H1 (cell line): Measurements from ENCODE around the gene WIPF3. TPM values are rescaled to one million over a fixed set of nuclear protein-coding genes. Genes with fewer than 3 reads are reported as not detected.

ENCODE experiments used
- CTCF ChIA-PET: fragments of 300-600 bp; sonication (Branson Sonifier 250); formaldehyde crosslinking; loops from one replicate; lab custom pipeline; 2021; ENCODE audit not compliant: partially characterized antibody; lab: Charles Lee
- POLR2A ChIA-PET: fragments of 300-600 bp; sonication (Branson Sonifier 250); formaldehyde crosslinking; loops from one replicate; lab custom pipeline; 2021; ENCODE audit warnings: inconsistent platforms; ENCODE audit not compliant: partially characterized antibody; lab: Charles Lee
- DNase-seq, 2 experiments: peaks; one replicate each; pipeline versions ENCODE4 v3.0.0 to v3.0.0-alpha.2; 2010 to 2022; ENCODE audit warnings: low spot score in 2 of 2, low read depth in 1 of 2, mixed read lengths in 1 of 2
- FAIRE-seq: peaks from 2 replicates; lab custom pipeline; 2011; peaks lifted over from hg19 to GRCh38; lab: Jason Lieb, UNC
- H2AFZ ChIP-seq: 2 replicates; pipeline ENCODE4 v1.8.1; 2012; ENCODE audit warnings: low read length, inconsistent platforms
- H2AK5ac ChIP-seq: 2 replicates; pipeline ENCODE4 v1.6.1; 2013; ENCODE audit warnings: low read depth, low read length
- H2BK120ac ChIP-seq: replicated peaks from 2 replicates; pipeline ENCODE3; 2013; ENCODE audit warnings: low read depth, low read length, inconsistent platforms
- H2BK12ac ChIP-seq: 2 replicates; pipeline ENCODE4 v1.6.1; 2013; ENCODE audit warnings: low read depth, low read length
- H2BK15ac ChIP-seq: 2 replicates; pipeline ENCODE4 v1.6.1; 2013; ENCODE audit warnings: low read length
- H2BK20ac ChIP-seq: 2 replicates; pipeline ENCODE4 v1.6.1; 2013; ENCODE audit warnings: low read length
- H2BK5ac ChIP-seq: 2 replicates; pipeline ENCODE4 v1.6.1; 2013; ENCODE audit warnings: low read depth, low read length
- H3K14ac ChIP-seq: 2 replicates; pipeline ENCODE4 v1.6.1; 2013; ENCODE audit warnings: inconsistent platforms; ENCODE audit not compliant: insufficient read length
- H3K18ac ChIP-seq: 2 replicates; pipeline ENCODE4 v1.6.1; 2013; ENCODE audit warnings: low read length; ENCODE audit errors: extremely low read depth
- H3K23ac ChIP-seq: 2 replicates; pipeline ENCODE4 v1.6.1; 2013; ENCODE audit warnings: inconsistent platforms; ENCODE audit not compliant: insufficient read length
- H3K23me2 ChIP-seq: 2 replicates; pipeline ENCODE4 v1.6.1; 2013; ENCODE audit warnings: low read depth, low read length
- H3K27ac ChIP-seq: 2 replicates; pipeline ENCODE4 v1.6.1; 2011; ENCODE audit warnings: low read depth, low read length, inconsistent platforms
- H3K27me3 ChIP-seq, 4 experiments: replicated peaks in 1 of 4; 1 replicate in 1 of 4; 2 replicates in 3 of 4; pipeline versions ENCODE4 v1.6.1 to v1.8.1; 2011 to 2013; ENCODE audit warnings: low read length in 3 of 4, mild to moderate bottlenecking in 3 of 4, inconsistent platforms in 2 of 4, mixed read lengths in 2 of 4, moderate library complexity in 1 of 4; ENCODE audit not compliant: control insufficient read depth in 3 of 4, insufficient read depth in 3 of 4; ENCODE audit errors: extremely low read depth in 1 of 4
- H3K36me3 ChIP-seq, 4 experiments: 2 replicates each; pipeline versions ENCODE4 v1.6.1 to v1.8.1; 2011 to 2013; ENCODE audit warnings: mild to moderate bottlenecking in 4 of 4, low read length in 3 of 4, moderate library complexity in 2 of 4, control low read depth in 1 of 4, inconsistent platforms in 1 of 4; ENCODE audit not compliant: insufficient read depth in 4 of 4, control insufficient read depth in 2 of 4
- H3K4ac ChIP-seq: replicated peaks from 2 replicates; pipeline ENCODE3; 2013; ENCODE audit warnings: low read length, low read depth, mixed read lengths, inconsistent platforms; ENCODE audit not compliant: insufficient read length
- H3K4me1 ChIP-seq, 4 experiments: replicated peaks in 1 of 4; 1 replicate in 1 of 4; 2 replicates in 3 of 4; pipeline versions ENCODE4 v1.6.1 to v1.8.1; 2011 to 2013; ENCODE audit warnings: low read length in 3 of 4, inconsistent platforms in 2 of 4, mixed read lengths in 1 of 4; ENCODE audit not compliant: insufficient read depth in 4 of 4, control insufficient read depth in 3 of 4
- H3K4me2 ChIP-seq, 2 experiments: 2 replicates each; pipeline versions ENCODE4 v1.6.1 to v1.8.1; 2011 to 2013; ENCODE audit warnings: low read depth in 2 of 2, low read length in 2 of 2, control low read depth in 1 of 2, inconsistent platforms in 1 of 2, mild to moderate bottlenecking in 1 of 2; ENCODE audit not compliant: insufficient read depth in 1 of 2
- H3K4me3 ChIP-seq, 4 experiments: fragments of 200-600, 300-600 bp in 1 of 4; sonication (generic), shearing (Covaris generic), sonication (Bioruptor Twin) in 1 of 4; 2 replicates each; pipeline versions ENCODE4 v1.5.1 to v1.8.1; 2011 to 2016; ENCODE audit warnings: low read length in 4 of 4, low read depth in 3 of 4, control low read depth in 2 of 4, inconsistent platforms in 2 of 4, mild to moderate bottlenecking in 2 of 4, mixed read lengths in 1 of 4, moderate library complexity in 1 of 4; ENCODE audit not compliant: insufficient read depth in 2 of 4; ENCODE audit errors: extremely low read depth in 1 of 4
- H3K56ac ChIP-seq: replicated peaks from 2 replicates; pipeline ENCODE3; 2013; ENCODE audit warnings: low read depth, mild to moderate bottlenecking, mixed read lengths, low read length, inconsistent platforms; ENCODE audit not compliant: insufficient read length
- H3K79me1 ChIP-seq: 2 replicates; pipeline ENCODE4 v1.6.1; 2013; ENCODE audit warnings: low read depth, low read length, control low read depth
- H3K79me2 ChIP-seq, 2 experiments: 2 replicates each; pipeline versions ENCODE4 v1.6.1 to v1.8.1; 2012 to 2013; ENCODE audit warnings: low read length in 2 of 2, mild to moderate bottlenecking in 2 of 2, inconsistent platforms in 1 of 2; ENCODE audit not compliant: insufficient read depth in 2 of 2, control insufficient read depth in 1 of 2
- H3K9ac ChIP-seq, 4 experiments: replicated peaks in 1 of 4; 1 replicate in 1 of 4; 2 replicates in 3 of 4; pipeline versions ENCODE4 v1.6.1 to v1.8.1; 2011 to 2013; ENCODE audit warnings: low read depth in 3 of 4, low read length in 3 of 4, control low read depth in 2 of 4, mild to moderate bottlenecking in 2 of 4, moderate library complexity in 2 of 4, inconsistent platforms in 1 of 4; ENCODE audit errors: extremely low read depth in 1 of 4
- H3K9me3 ChIP-seq, 2 experiments: 2 replicates each; pipeline versions ENCODE4 v1.6.1 to v1.8.1; 2012 to 2013; ENCODE audit warnings: mild to moderate bottlenecking in 2 of 2, moderate library complexity in 2 of 2, control low read depth in 1 of 2, inconsistent platforms in 1 of 2, low read depth in 1 of 2, low read length in 1 of 2, mixed read lengths in 1 of 2; ENCODE audit not compliant: insufficient read depth in 2 of 2
- H4K20me1 ChIP-seq, 2 experiments: replicated peaks in 1 of 2; 2 replicates each; pipeline versions ENCODE3 to v1.8.1; 2011 to 2013; ENCODE audit warnings: inconsistent platforms in 2 of 2, low read length in 2 of 2, mild to moderate bottlenecking in 1 of 2; ENCODE audit not compliant: insufficient read depth in 2 of 2, control insufficient read depth in 1 of 2
- H4K5ac ChIP-seq: 2 replicates; pipeline ENCODE4 v1.6.1; 2013; ENCODE audit warnings: low read length, low read depth, mixed read lengths, inconsistent platforms; ENCODE audit not compliant: insufficient read length
- H4K8ac ChIP-seq: 2 replicates; pipeline ENCODE4 v1.8.0; 2013; ENCODE audit warnings: mild to moderate bottlenecking, moderate library complexity, low read length, inconsistent platforms; ENCODE audit not compliant: insufficient read depth; ENCODE audit errors: extremely low read depth
- H4K91ac ChIP-seq: replicated peaks from 2 replicates; pipeline ENCODE3; 2013; ENCODE audit warnings: low read length, mixed read lengths, inconsistent platforms; ENCODE audit not compliant: insufficient read length
- CHD1 ChIP-seq: IDR thresholded peaks from 2 replicates; pipeline ENCODE4 v1.6.1; 2012; ENCODE audit warnings: low read depth, low read length, improper control_type of control experiment
- EP300 ChIP-seq, 2 experiments: IDR thresholded peaks; 1 replicate in 1 of 2; 2 replicates in 1 of 2; pipeline ENCODE4 v1.6.1; 2011 to 2012; ENCODE audit warnings: low read depth in 2 of 2, low read length in 2 of 2, mild to moderate bottlenecking in 2 of 2, borderline replicate concordance in 1 of 2, inconsistent platforms in 1 of 2, moderate library complexity in 1 of 2
- NANOG ChIP-seq: IDR thresholded peaks from 2 replicates; pipeline ENCODE4 v1.6.1; 2011; ENCODE audit warnings: low read length, low read depth, mild to moderate bottlenecking, inconsistent platforms; ENCODE audit not compliant: insufficient read depth, poor library complexity, severe bottlenecking
- WGBS, 2 experiments: shearing (Covaris generic) in 1 of 2; methylation state at CpG; one replicate each; pipeline versions ENCODE4 v1.1.6 to v1.1.7; 2013 to 2015; ENCODE audit warnings: low lambda C conversion rate in 2 of 2, mixed read lengths in 2 of 2, inconsistent platforms in 1 of 2, low coverage in 1 of 2, missing lambda C conversion rate in 1 of 2; ENCODE audit not compliant: insufficient replicate concordance in 2 of 2, insufficient coverage in 1 of 2, insufficient read length in 1 of 2; ENCODE audit errors: extremely low coverage in 1 of 2, missing lambda C conversion rate in 1 of 2; 5-methylcytosine and 5-hydroxymethylcytosine counted together
- polyA plus RNA-seq, 7 experiments: library from polyadenylated mRNA; depleted of rRNA in 3 of 7; stranded (reverse) in 5 of 7; unstranded in 2 of 7; fragments of >200 nt in 5 of 7; fragments of 200-250 nt in 2 of 7; gene quantifications; 1 replicate in 5 of 7; 2 replicates in 1 of 7; 4 replicates in 1 of 7; pipeline versions ENCODE4 v1.2.1 to v1.2.3, GENCODE V29; 2011 to 2013; ENCODE audit warnings: missing spikeins in 2 of 7, mixed read lengths in 2 of 7
- total RNA-seq: library from RNA; stranded (reverse); fragmentation: NEBNext Ultra II Directional; extraction: Animal tissue kit (Norgen Biotek cat#: 25700); gene quantifications from 2 replicates; pipeline ENCODE4 v1.2.1, GENCODE V29; 2021

Gene WIPF3
- total and polyA plus RNA-seq, 2 of the 8 experiments (the other 6 are each of a cell fraction or from before 2014, with no cell fraction given): 5.0 to 12.1 TPM

DNA sequence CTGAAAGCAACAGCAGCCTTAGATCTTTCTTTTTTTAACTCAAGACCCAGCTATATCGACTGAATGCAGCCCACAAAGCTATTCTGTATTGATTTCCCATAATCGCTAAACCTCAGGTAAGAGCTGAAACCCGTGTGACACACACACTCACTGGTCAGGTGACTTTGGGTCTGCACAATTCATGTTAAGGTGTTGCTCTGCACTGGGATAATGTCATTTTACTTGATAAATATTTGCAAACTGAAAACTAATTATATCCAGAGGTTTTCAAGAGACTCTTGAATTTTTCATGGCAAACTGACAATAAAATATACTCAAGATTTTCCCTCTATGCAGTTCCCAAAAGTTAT is 150.2 kb downstream of the WIPF3 start:
- Histone ChIP-seq H3K23me2 (no peaks in the 10 kb centered on the region), H2AK5ac (no peak overlapping the region), H3K79me2 (peaks cover 0 to 5% of the 10 kb centered on the region in 2 experiments; a peak in 1 of 4 replicates), H3K4me1 (peaks cover 0 to 7% (median 3%) of the 10 kb centered on the region in 4 experiments; a peak in 4 of 7 replicates), H4K5ac (no peak overlapping the region), H3K27me3 (no peaks in the 10 kb centered on the region), H3K23ac (no peak overlapping the region), H4K8ac (no peak overlapping the region), H2AFZ (no peak overlapping the region), H2BK20ac (no peak overlapping the region), H2BK12ac (no peak overlapping the region), H3K4me2 (no peak overlapping the region), H3K36me3 (peaks cover 2 to 16% (median 8%) of the 10 kb centered on the region in 4 experiments; a peak in 6 of 8 replicates), H4K20me1 (peaks cover 6 to 8% of the 10 kb centered on the region in 2 experiments), H3K4me3 (no peak overlapping the region), H3K79me1 (peaks cover 6% of the 10 kb centered on the region), H4K91ac (no peak overlapping the region), H2BK5ac (no peak overlapping the region), H3K27ac (no peak overlapping the region), H3K14ac (no peak overlapping the region), H2BK15ac (no peak overlapping the region), H3K18ac (no peak overlapping the region), H2BK120ac (no peak overlapping the region), H3K4ac (no peak overlapping the region), H3K9ac (no peak overlapping the region), H3K9me3 (no peaks in the 10 kb centered on the region), H3K56ac (no peak overlapping the region)
- TF ChIP-seq EP300 (IDR thresholded peaks at IDR 0.05; ENCODE audit: borderline replicate concordance in 1 of 2, low read depth in 2 of 2, low read length in 2 of 2) (no peak), CHD1 (no peak), NANOG (no peak)
- FAIRE-seq: no peak
- POLR2A ChIA-PET: no interaction called here
- 81% methylated on average over 3 of the region's 3 CpGs; no CpG with 5 or more reads in 1 of the 2 experiments for WGBS, 2 experiments
- CTCF ChIA-PET: interaction anchor here (1.2 to 2.8 kb wide), 6 partner anchors 12 to 35 kb away, joined by 3 to 12 read pairs (median 6); partner anchors contain the start of gene SCRN1
- DNase-seq: no peak
